Esophagus muscularis mucosa (tissue), 4 donors: ENCODE measurements around the gene SLC33A1. TPM values are rescaled to one million over a fixed set of nuclear protein-coding genes. Genes with fewer than 3 reads are reported as not detected.
"Not testable (repeated sequence)": the region's sequence is repeated elsewhere in the genome, so short reads cannot be mapped to it uniquely, and the experiment has no call there.

ENCODE experiments used
- DNase-seq: peaks from one replicate; pipeline ENCODE4 v3.0.0-alpha.2; 2017; ENCODE audit errors: extremely low spot score
- H3K27ac ChIP-seq, 4 donors: fragments of 200-600 bp; sonication (generic); replicated peaks in 1 of 4; 1 replicate in 3 of 4; 2 replicates in 1 of 4; pipeline ENCODE4 v1.5.1; 2016 to 2019; ENCODE audit warnings: mild to moderate bottlenecking in 1 of 4
- H3K27me3 ChIP-seq, 4 donors: fragments of 200-600 bp; sonication (generic); one replicate each; pipeline versions ENCODE4 v1.5.1 to v1.6.0; 2016 to 2019
- H3K36me3 ChIP-seq, 4 donors: fragments of 200-600 bp; sonication (generic); one replicate each; pipeline ENCODE4 v1.5.1; 2016 to 2019
- H3K4me1 ChIP-seq, 4 donors: fragments of 200-600 bp; sonication (generic); one replicate each; pipeline ENCODE4 v1.5.1; 2016 to 2019
- H3K4me3 ChIP-seq, 4 donors: fragments of 200-600 bp; sonication (generic); 1 replicate in 2 of 4; 2 replicates in 2 of 4; pipeline ENCODE4 v1.5.1; 2016 to 2019; ENCODE audit warnings: mild to moderate bottlenecking in 4 of 4, moderate library complexity in 1 of 4
- H3K9me3 ChIP-seq, 4 donors: fragments of 200-600 bp; sonication (generic); 1 replicate in 3 of 4; 2 replicates in 1 of 4; pipeline ENCODE4 v1.5.1; 2016 to 2019
- CTCF ChIP-seq, 3 experiments: fragments of 200-600 bp in 2 of 3; fragments of 450-650 bp in 1 of 3; sonication (generic) in 2 of 3; IDR thresholded peaks; one replicate each; pipeline ENCODE4 v1.5.1; 2017 to 2019; ENCODE audit warnings: antibody characterized with exemption in 3 of 3, mild to moderate bottlenecking in 2 of 3, moderate library complexity in 1 of 3
- EP300 ChIP-seq: sonication (generic); formaldehyde crosslinking; IDR thresholded peaks from one replicate; pipeline ENCODE4 v1.6.1; 2017; ENCODE audit warnings: antibody characterized with exemption
- POLR2A ChIP-seq: fragments of 450-650 bp; IDR thresholded peaks from one replicate; pipeline ENCODE4 v1.6.1; 2017; ENCODE audit warnings: antibody characterized with exemption, moderate library complexity, mild to moderate bottlenecking, low read depth
- POLR2AphosphoS5 ChIP-seq, 2 donors: sonication (generic); formaldehyde crosslinking; IDR thresholded peaks; one replicate each; pipeline ENCODE4 v1.6.1; 2017; ENCODE audit warnings: antibody characterized with exemption in 2 of 2
- WGBS: methylation state at CpG from one replicate; pipeline ENCODE4 v1.1.5; 2018; 5-methylcytosine and 5-hydroxymethylcytosine counted together
- intact Hi-C: fragments of 100-400 bp; cut with DNase I; formaldehyde crosslinking; loops from one replicate; pipeline ENCODE4 v1.15.1; 2023
- total RNA-seq, 4 donors: library from RNA; depleted of rRNA; stranded (reverse); fragments of >200 nt; gene quantifications; one replicate each; pipeline versions ENCODE4 v1.1.0 to v1.2.1, GENCODE V29; 2016

SLC33A1 gene
- total RNA-seq, 4 donors from 2014 or later: 17.4 to 22.2 (median 19.8) TPM

- Histone ChIP-seq H3K4me3 (no peak overlapping the region), H3K27ac (no peak overlapping the region), H3K36me3 (peaks cover 0 to 6% (median 2%) of the 10 kb centered on the region in 4 donors), H3K4me1 (peaks cover 13 to 33% (median 27%) of the 10 kb centered on the region in 4 donors), H3K27me3 (no peaks in the 10 kb centered on the region), H3K9me3 (no peaks in the 10 kb centered on the region)
- DNase-seq: no peak
- TF ChIP-seq POLR2AphosphoS5 (IDR thresholded peaks at IDR 0.05) (no peak), POLR2A (no peak)
- intact Hi-C loops: no loop called here
- WGBS: 59% methylated on average over 1 of the region's 1 CpG
These were observed 10.7 kb downstream of the SLC33A1 start for GRCh38 chr3:155843569-155843968.

GRCh38 chr3:155835341-155836071 lies 18.7 kb downstream of the SLC33A1 start:
- no peak for TF ChIP-seq POLR2A
- no peak for TF ChIP-seq EP300
- no peak for TF ChIP-seq CTCF (IDR thresholded peaks at IDR 0.05)
- no peak for TF ChIP-seq POLR2AphosphoS5 (IDR thresholded peaks at IDR 0.05)
- Histone ChIP-seq H3K27me3 (no peaks in the 10 kb centered on the region), H3K36me3 (peaks cover 0 to 20% (median 15%) of the 10 kb centered on the region in 4 donors), H3K27ac (no peak overlapping the region), H3K4me3 (no peak overlapping the region), H3K4me1 (no peaks in the 10 kb centered on the region), H3K9me3 (no peaks in the 10 kb centered on the region)
- no peak for DNase-seq
- WGBS: 76% methylated on average over 7 of the region's 9 CpGs
- intact Hi-C loops: no loop called here

- WGBS: 97% methylated on average over 13 of the region's 13 CpGs
- H3K27me3 ChIP-seq, intact Hi-C loops, H3K4me3 ChIP-seq, H3K9me3 ChIP-seq, DNase-seq, H3K27ac ChIP-seq, H3K4me1 ChIP-seq: not testable (repeated sequence)
- H3K36me3 ChIP-seq: peaks cover 3 to 50% (median 30%) of the 10 kb centered on the region in 4 donors
These were observed 25.6 kb downstream of the SLC33A1 start for GRCh38 chr3:155828490-155829098.

GRCh38 chr3:155815030-155815545 lies 39.1 kb downstream of the SLC33A1 start:
- Histone ChIP-seq H3K4me1 (no peaks in the 10 kb centered on the region), H3K27ac (no peak overlapping the region), H3K9me3 (no peaks in the 10 kb centered on the region), H3K4me3 (no peak overlapping the region), H3K27me3 (no peaks in the 10 kb centered on the region), H3K36me3 (no peaks in the 10 kb centered on the region)
- TF ChIP-seq CTCF (IDR thresholded peaks at IDR 0.05) (no peak), POLR2A (no peak), POLR2AphosphoS5 (IDR thresholded peaks at IDR 0.05) (no peak), EP300 (no peak)
- no peak for DNase-seq
- intact Hi-C loops: no loop called here

GRCh38 chr3:155813224-155813623 lies 41.0 kb downstream of the SLC33A1 start:
- H3K4me3 ChIP-seq, H3K9me3 ChIP-seq, H3K27me3 ChIP-seq, H3K36me3 ChIP-seq, intact Hi-C loops, H3K4me1 ChIP-seq, DNase-seq, H3K27ac ChIP-seq: not testable (repeated sequence)

- DNase-seq: no peak
- Histone ChIP-seq H3K9me3 (no peaks in the 10 kb centered on the region), H3K4me1 (peaks cover 4 to 11% (median 9%) of the 10 kb centered on the region in 4 donors), H3K27ac (no peak overlapping the region), H3K4me3 (no peak overlapping the region), H3K36me3 (no peaks in the 10 kb centered on the region), H3K27me3 (no peaks in the 10 kb centered on the region)
- intact Hi-C loops: loop anchor here (5.0 kb wide), 2 partner anchors 43 to 63 kb away; partner anchors contain the start of genes GMPS and SLC33A1
- TF ChIP-seq CTCF (IDR thresholded peaks at IDR 0.05) (no peak), POLR2A (no peak), POLR2AphosphoS5 (IDR thresholded peaks at IDR 0.05) (no peak), EP300 (no peak)
These were observed 45.0 kb downstream of the SLC33A1 start for GRCh38 chr3:155809181-155809580.
